ENCODE measurements around the gene SLC12A3. TPM values are rescaled to one million over a fixed set of nuclear protein-coding genes. Genes with fewer than 3 reads are reported as not detected.

SLC12A3 gene
- total and polyA plus RNA-seq, 2 of the 8 experiments (the other 6 are each of a cell fraction or from before 2014, with no cell fraction given) = not detected

DNA sequence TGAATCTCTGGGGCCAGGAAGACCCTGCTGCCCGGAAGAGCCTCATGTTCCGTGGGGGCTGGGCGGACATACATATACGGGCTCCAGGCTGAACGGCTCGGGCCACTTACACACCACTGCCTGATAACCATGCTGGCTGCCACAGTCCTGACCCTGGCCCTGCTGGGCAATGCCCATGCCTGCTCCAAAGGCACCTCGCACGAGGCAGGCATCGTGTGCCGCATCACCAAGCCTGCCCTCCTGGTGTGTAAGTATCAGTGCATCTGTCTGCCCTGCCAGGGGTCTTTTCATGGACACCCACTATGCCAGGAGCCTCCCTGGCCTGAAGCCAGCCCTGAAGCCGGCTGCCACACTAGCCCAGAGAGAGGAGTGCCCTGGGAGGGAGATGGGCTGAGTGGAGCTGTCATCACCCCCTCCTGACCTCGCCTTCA lies 96.9 kb downstream of the SLC12A3 start, which contains the start of gene CETP:
Gene CETP (plus strand): TSS at position 100 of the 431 bp plus-strand sequence. CDS start 30 bp downstream, at position 130.
- H3K18ac ChIP-seq (ENCODE audit: extremely low read depth, low read length) = no peak within 1 kb of the TSS
- no peaks in the 10 kb centered on the region for H3K27me3 ChIP-seq (replicated peaks in 1 of 4; ENCODE audit: control insufficient read depth in 3 of 4, extremely low read depth in 1 of 4, insufficient read depth in 3 of 4, low read length in 3 of 4)
- H3K27ac ChIP-seq (ENCODE audit: low read depth, low read length) = no peak within 1 kb of the TSS
- no peak within 1 kb of the TSS for H2BK120ac ChIP-seq (replicated peaks; ENCODE audit: low read depth, low read length)
- H3K9ac ChIP-seq (replicated peaks in 1 of 4; ENCODE audit: extremely low read depth in 1 of 4, low read depth in 3 of 4, low read length in 3 of 4) = no peak within 1 kb of the TSS
- no peak within 1 kb of the TSS for H2BK20ac ChIP-seq (ENCODE audit: low read length)
- no peak within 1 kb of the TSS for H2BK5ac ChIP-seq (ENCODE audit: low read depth, low read length)
- H4K8ac ChIP-seq (ENCODE audit: extremely low read depth, insufficient read depth, low read length) = peak within 1 kb of the TSS; percentile 41; the same call in 1 of the 2 replicates
- H2BK12ac ChIP-seq (ENCODE audit: low read depth, low read length) = no peak within 1 kb of the TSS
- H2AK5ac ChIP-seq (ENCODE audit: low read depth, low read length) = no peak within 1 kb of the TSS
- H3K4me2 ChIP-seq (ENCODE audit: insufficient read depth in 1 of 2, low read depth in 2 of 2, low read length in 2 of 2) = no peak within 1 kb of the TSS
- no peak within 1 kb of the TSS for H3K23ac ChIP-seq (ENCODE audit: insufficient read length)
- H4K91ac ChIP-seq (replicated peaks; ENCODE audit: insufficient read length, low read length) = no peak within 1 kb of the TSS
- H3K4ac ChIP-seq (replicated peaks; ENCODE audit: insufficient read length, low read depth, low read length) = no peak within 1 kb of the TSS
- ChIA-PET POLR2A (ENCODE audit: partially characterized antibody) (no interaction called here), CTCF (ENCODE audit: partially characterized antibody) (interaction anchor here (0.8 to 5.2 kb wide), 9 partner anchors 9 to 338 kb away, joined by 3 to 38 read pairs (median 4); no protein-coding TSS in a partner anchor)
- H3K79me2 ChIP-seq (ENCODE audit: control insufficient read depth in 1 of 2, insufficient read depth in 2 of 2, low read length in 2 of 2) = no peaks in the 10 kb centered on the region
- WGBS, 2 experiments (ENCODE audit: extremely low coverage in 1 of 2, insufficient coverage in 1 of 2, insufficient read length in 1 of 2, insufficient replicate concordance in 2 of 2, low coverage in 1 of 2, low lambda C conversion rate in 2 of 2, missing lambda C conversion rate in 1 of 2) = 91% methylated on average over 12 of the region's 12 CpGs; no CpG with 5 or more reads in 1 of the 2 experiments
- no peaks in the 10 kb centered on the region for H4K20me1 ChIP-seq (replicated peaks in 1 of 2; ENCODE audit: control insufficient read depth in 1 of 2, insufficient read depth in 2 of 2, low read length in 2 of 2)
- H2AFZ ChIP-seq (ENCODE audit: low read length) = no peak within 1 kb of the TSS
- no peaks in the 10 kb centered on the region for H3K36me3 ChIP-seq (ENCODE audit: control insufficient read depth in 2 of 4, insufficient read depth in 4 of 4, low read length in 3 of 4)
- FAIRE-seq (no peak), DNase-seq (ENCODE audit: low read depth in 1 of 2, low spot score in 2 of 2) (no peak)
- no peaks in the 10 kb centered on the region for H3K79me1 ChIP-seq (ENCODE audit: low read depth, low read length)
- no peak within 1 kb of the TSS for H3K56ac ChIP-seq (replicated peaks; ENCODE audit: insufficient read length, low read depth, low read length)
- H3K4me1 ChIP-seq (replicated peaks in 1 of 4; ENCODE audit: control insufficient read depth in 3 of 4, insufficient read depth in 4 of 4, low read length in 3 of 4) = peaks cover 0 to 2% (median 1%) of the 10 kb centered on the region in 4 experiments; a peak in 4 of 7 replicates
- H3K9me3 ChIP-seq (ENCODE audit: insufficient read depth in 2 of 2, low read depth in 1 of 2, low read length in 1 of 2) = no peaks in the 10 kb centered on the region
- H3K14ac ChIP-seq (ENCODE audit: insufficient read length) = no peak within 1 kb of the TSS
- no peak within 1 kb of the TSS for H2BK15ac ChIP-seq (ENCODE audit: low read length)
- no peaks in the 10 kb centered on the region for H3K23me2 ChIP-seq (ENCODE audit: low read depth, low read length)
- no peak within 1 kb of the TSS for H3K4me3 ChIP-seq (ENCODE audit: extremely low read depth in 1 of 4, insufficient read depth in 2 of 4, low read depth in 3 of 4, low read length in 4 of 4)
- no peak within 1 kb of the TSS for H4K5ac ChIP-seq (ENCODE audit: insufficient read length, low read depth, low read length)
- TF ChIP-seq KDM5A (IDR thresholded peaks at IDR 0.05; ENCODE audit: low read length) = no peak
- no peak for TF ChIP-seq SAP30 (IDR thresholded peaks at IDR 0.05; ENCODE audit: insufficient read depth, insufficient replicate concordance, low read length)
- TF ChIP-seq SP4 (IDR thresholded peaks at IDR 0.05; ENCODE audit: low read length) = no peak
- no peak for TF ChIP-seq TAF7 (optimal IDR thresholded peaks at IDR 0.05; ENCODE audit: borderline replicate concordance, low read depth, low read length)
- no peak for TF ChIP-seq TEAD4 (IDR thresholded peaks at IDR 0.05; ENCODE audit: low read depth, low read length)
- TF ChIP-seq, protein P1, sequence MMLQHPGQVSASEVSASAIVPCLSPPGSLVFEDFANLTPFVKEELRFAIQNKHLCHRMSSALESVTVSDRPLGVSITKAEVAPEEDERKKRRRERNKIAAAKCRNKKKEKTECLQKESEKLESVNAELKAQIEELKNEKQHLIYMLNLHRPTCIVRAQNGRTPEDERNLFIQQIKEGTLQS (IDR thresholded peaks at IDR 0.05; ENCODE audit: insufficient read depth, low read depth, low read length) = no peak
- TF ChIP-seq YY1 (IDR thresholded peaks at IDR 0.05; ENCODE audit: low read depth, low read length) = no peak

Measured in H1 (cell line).